HCEC 1CT (cell line): Measurements from ENCODE around the gene TSPAN6.

ENCODE experiments used
- DNase-seq: peaks from one replicate; pipeline ENCODE4 v3.0.0-alpha.2; 2017

The TSPAN6 gene

GRCh38 chrX:100636321-100636991, at the start of gene TSPAN6:
TSS of gene TSPAN6 (minus strand) at chrX:100636806. CDS start at chrX:100636694, 112 bp downstream.
- peak; percentile 80 for DNase-seq

GRCh38 chrX:100685997-100686305, 49.3 kb upstream of the TSPAN6 start:
- no peak for DNase-seq

GRCh38 chrX:100685284-100685996, 48.8 kb upstream of the TSPAN6 start:
- peak; percentile 56 for DNase-seq

GRCh38 chrX:100682939-100683338, 46.3 kb upstream of the TSPAN6 start:
- DNase-seq: no peak

GRCh38 chrX:100681599-100681998, 45.0 kb upstream of the TSPAN6 start:
- DNase-seq: peak; percentile 26

- no peak for DNase-seq
These were observed 44.1 kb upstream of the TSPAN6 start for GRCh38 chrX:100680756-100681155.

GRCh38 chrX:100677611-100678181, 41.1 kb upstream of the TSPAN6 start:
- no peak for DNase-seq

- DNase-seq: no peak
These were observed 38.1 kb upstream of the TSPAN6 start for GRCh38 chrX:100674705-100675104.

GRCh38 chrX:100673397-100673953, 36.9 kb upstream of the TSPAN6 start:
- peak; percentile 86 for DNase-seq

GRCh38 chrX:100672966-100673365, 36.4 kb upstream of the TSPAN6 start:
- no peak for DNase-seq

GRCh38 chrX:100663642-100664041, 27.0 kb upstream of the TSPAN6 start:
- no peak for DNase-seq

- peak; percentile 66 for DNase-seq
These were observed 26.2 kb upstream of the TSPAN6 start for GRCh38 chrX:100662796-100663195.

GRCh38 chrX:100662170-100662569, 25.6 kb upstream of the TSPAN6 start:
- no peak for DNase-seq

- peak; percentile 21 for DNase-seq
These were observed 23.0 kb upstream of the TSPAN6 start for GRCh38 chrX:100659431-100660137.

GRCh38 chrX:100658941-100659381, 22.4 kb upstream of the TSPAN6 start:
- no peak for DNase-seq

- peak; percentile 50 for DNase-seq
These were observed 17.7 kb upstream of the TSPAN6 start for GRCh38 chrX:100654261-100654660.

GRCh38 chrX:100652266-100652665, 15.7 kb upstream of the TSPAN6 start:
- DNase-seq: no peak

GRCh38 chrX:100650841-100651240, 14.2 kb upstream of the TSPAN6 start:
- DNase-seq: no peak

GRCh38 chrX:100649550-100650356, 13.1 kb upstream of the TSPAN6 start:
- DNase-seq: peak; percentile 94

- peak; percentile 76 for DNase-seq
These were observed 12.1 kb upstream of the TSPAN6 start for GRCh38 chrX:100648458-100649417.

GRCh38 chrX:100647739-100648138, 11.1 kb upstream of the TSPAN6 start:
- DNase-seq: no peak
